ENCODE data around the gene NKX2-1. TPM values are rescaled to one million over a fixed set of nuclear protein-coding genes. Genes with fewer than 3 reads are reported as not detected.

NKX2-1 gene
- total RNA-seq, 1 experiment from 2014 or later = not detected

DNA sequence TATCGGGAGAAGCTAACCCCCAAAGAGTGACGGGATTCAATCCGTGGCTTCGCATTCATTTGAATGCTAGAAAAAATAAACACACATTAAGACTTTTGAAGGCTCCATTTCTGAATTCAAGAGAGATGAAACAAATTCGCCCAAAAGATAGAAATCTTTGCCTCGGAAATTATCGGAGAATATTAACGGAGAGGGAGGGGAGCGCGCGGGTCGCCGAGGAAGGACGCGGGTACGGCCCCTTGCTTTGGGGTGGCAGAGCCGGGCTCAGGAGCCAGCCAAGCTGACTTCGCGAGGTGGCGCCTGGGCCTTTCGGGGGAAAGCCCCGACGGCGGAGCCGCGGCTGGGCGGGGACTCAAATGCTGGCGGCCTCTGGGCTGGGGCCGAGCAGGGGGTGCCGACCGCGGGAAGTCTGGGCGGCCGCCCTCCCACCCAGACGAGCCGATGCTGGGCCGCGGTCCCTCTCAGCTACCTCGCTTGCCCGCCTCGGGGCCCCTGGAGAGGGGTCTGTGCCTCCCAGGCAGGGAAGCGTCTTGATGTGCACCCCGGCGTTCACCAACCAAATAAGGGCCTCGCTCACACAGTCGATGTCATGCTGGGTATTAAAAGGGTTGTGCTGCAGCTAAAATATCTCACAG is 14.7 kb downstream of the NKX2-1 start:
- H3F3A ChIP-seq (ENCODE audit: low read length, unreplicated experiment) = no peaks in the 10 kb centered on the region
- no peaks in the 10 kb centered on the region for H3K79me2 ChIP-seq (ENCODE audit: low read length)
- POLR2A ChIA-PET (ENCODE audit: unreplicated experiment) = interaction anchor here (0.6 kb wide), 1 partner anchor 185 kb away, joined by 7 read pairs; the partner anchor contains the start of gene MBIP
- H3K4me1 ChIP-seq (ENCODE audit: insufficient read depth, low read length) = no peaks in the 10 kb centered on the region
- TF ChIP-seq EZH2 (IDR thresholded peaks at IDR 0.05; ENCODE audit: low read length, unreplicated experiment) = no peak
- TF ChIP-seq, protein P1, sequence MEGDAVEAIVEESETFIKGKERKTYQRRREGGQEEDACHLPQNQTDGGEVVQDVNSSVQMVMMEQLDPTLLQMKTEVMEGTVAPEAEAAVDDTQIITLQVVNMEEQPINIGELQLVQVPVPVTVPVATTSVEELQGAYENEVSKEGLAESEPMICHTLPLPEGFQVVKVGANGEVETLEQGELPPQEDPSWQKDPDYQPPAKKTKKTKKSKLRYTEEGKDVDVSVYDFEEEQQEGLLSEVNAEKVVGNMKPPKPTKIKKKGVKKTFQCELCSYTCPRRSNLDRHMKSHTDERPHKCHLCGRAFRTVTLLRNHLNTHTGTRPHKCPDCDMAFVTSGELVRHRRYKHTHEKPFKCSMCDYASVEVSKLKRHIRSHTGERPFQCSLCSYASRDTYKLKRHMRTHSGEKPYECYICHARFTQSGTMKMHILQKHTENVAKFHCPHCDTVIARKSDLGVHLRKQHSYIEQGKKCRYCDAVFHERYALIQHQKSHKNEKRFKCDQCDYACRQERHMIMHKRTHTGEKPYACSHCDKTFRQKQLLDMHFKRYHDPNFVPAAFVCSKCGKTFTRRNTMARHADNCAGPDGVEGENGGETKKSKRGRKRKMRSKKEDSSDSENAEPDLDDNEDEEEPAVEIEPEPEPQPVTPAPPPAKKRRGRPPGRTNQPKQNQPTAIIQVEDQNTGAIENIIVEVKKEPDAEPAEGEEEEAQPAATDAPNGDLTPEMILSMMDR (conservative IDR thresholded peaks at IDR 0.05; ENCODE audit: low read depth, low read length) = no peak
- no peak for TF ChIP-seq EZH2phosphoT487 (IDR thresholded peaks at IDR 0.05; ENCODE audit: borderline replicate concordance, low read length)
- no peaks in the 10 kb centered on the region for H3K9me2 ChIP-seq (replicated peaks; ENCODE audit: low read length)
- H2AFZ ChIP-seq (ENCODE audit: low read length) = no peak overlapping the region
- H4K20me1 ChIP-seq (ENCODE audit: low read length) = no peaks in the 10 kb centered on the region
- DNase-seq = no peak
- no TSS peak for BruUV-seq (replicated peaks)
- CTCF ChIA-PET = no interaction called here
- H3K27me3 ChIP-seq (ENCODE audit: low read length) = peaks cover 90% of the 10 kb centered on the region
- H3K4me3 ChIP-seq (ENCODE audit: low read length) = no peak overlapping the region
- H3K27ac ChIP-seq (ENCODE audit: low read length) = no peak overlapping the region
- no peak overlapping the region for H3K9ac ChIP-seq (ENCODE audit: low read length)
- no peaks in the 10 kb centered on the region for H3K36me3 ChIP-seq (ENCODE audit: low read depth, low read length)
- intact Hi-C loops (cut with micrococcal nuclease) = no loop called here
- no peak overlapping the region for H3K4me2 ChIP-seq (ENCODE audit: low read length)
- no peak for ATAC-seq
- no peaks in the 10 kb centered on the region for H3K9me3 ChIP-seq (ENCODE audit: low read length)

DNA sequence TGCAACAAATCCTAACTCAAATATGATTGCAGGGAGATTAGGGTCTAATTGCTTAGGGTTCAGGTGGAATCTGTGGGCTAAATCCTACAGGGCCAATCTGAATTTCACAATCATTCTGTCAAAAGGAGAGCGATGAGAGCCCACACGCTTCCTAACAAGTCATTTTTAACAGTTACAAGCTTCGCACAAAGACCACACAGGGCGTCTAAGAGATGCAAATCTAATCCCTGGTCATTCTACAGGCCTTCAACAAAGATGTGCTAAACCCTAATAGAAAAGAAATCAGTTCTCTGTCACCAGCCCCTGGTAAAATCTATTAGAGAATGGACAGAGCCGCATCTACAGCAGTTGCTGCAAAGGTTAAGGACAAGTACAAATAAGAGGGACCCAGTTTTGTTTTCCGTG is 15.3 kb downstream of the NKX2-1 start:
- Histone ChIP-seq H3K4me2 (ENCODE audit: low read length) (no peak overlapping the region), H3F3A (ENCODE audit: low read length, unreplicated experiment) (no peaks in the 10 kb centered on the region), H3K9me2 (replicated peaks; ENCODE audit: low read length) (no peaks in the 10 kb centered on the region), H3K9ac (ENCODE audit: low read length) (no peak overlapping the region), H3K36me3 (ENCODE audit: low read depth, low read length) (no peaks in the 10 kb centered on the region), H4K20me1 (ENCODE audit: low read length) (no peaks in the 10 kb centered on the region), H3K9me3 (ENCODE audit: low read length) (no peaks in the 10 kb centered on the region), H2AFZ (ENCODE audit: low read length) (no peak overlapping the region), H3K4me3 (ENCODE audit: low read length) (no peak overlapping the region), H3K4me1 (ENCODE audit: insufficient read depth, low read length) (no peaks in the 10 kb centered on the region), H3K27ac (ENCODE audit: low read length) (no peak overlapping the region), H3K27me3 (ENCODE audit: low read length) (peaks cover 90% of the 10 kb centered on the region), H3K79me2 (ENCODE audit: low read length) (no peaks in the 10 kb centered on the region)
- ChIA-PET POLR2A (ENCODE audit: unreplicated experiment) (interaction anchor here (0.6 kb wide), 1 partner anchor 184 kb away, joined by 7 read pairs; the partner anchor contains the start of gene MBIP), CTCF (no interaction called here)
- intact Hi-C loops (cut with micrococcal nuclease) = no loop called here
- ATAC-seq (no peak), DNase-seq (no peak)
- TF ChIP-seq EZH2 (IDR thresholded peaks at IDR 0.05; ENCODE audit: low read length, unreplicated experiment) (no peak), EZH2phosphoT487 (IDR thresholded peaks at IDR 0.05; ENCODE audit: borderline replicate concordance, low read length) (no peak)
- TF ChIP-seq, protein P1 (conservative IDR thresholded peaks at IDR 0.05; ENCODE audit: low read depth, low read length) = no peak
- no TSS peak for BruUV-seq (replicated peaks)

Data from PC-3 (cell line).